Measurements from ENCODE around the gene ANKRD55.

GRCh38 chr5:56158331-56158960 lies 74.7 kb downstream of the ANKRD55 start:
- TF ChIP-seq CTCF (IDR thresholded peaks at IDR 0.05): no peak
- no peak for TF ChIP-seq POLR2AphosphoS5 (IDR thresholded peaks at IDR 0.05)
